OCI-LY1 (cell line): ENCODE results near the gene RASD2.

Experiments used
- CTCF ChIP-seq: fragments of 200-600 bp; sonication (generic), shearing (Covaris generic); IDR thresholded peaks from 2 replicates; pipeline ENCODE4 v1.5.1; 2017; ENCODE audit warnings: mild to moderate bottlenecking, antibody characterized with exemption, low read length, moderate library complexity, mixed read lengths
- EZH2 ChIP-seq: fragments of 200-600 bp; sonication (generic), shearing (Covaris generic); IDR thresholded peaks from 2 replicates; pipeline ENCODE4 v1.8.0; 2017; ENCODE audit warnings: borderline replicate concordance, mixed run types, mild to moderate bottlenecking, antibody characterized with exemption, low read length, moderate library complexity, mixed read lengths

- TF ChIP-seq CTCF, result no peak
- TF ChIP-seq EZH2, result no peak
Measured at GRCh38 chr22:35521358-35522224, 19.0 kb upstream of the RASD2 start.
